ENCODE measurements around the gene TMEM14B.

- TF ChIP-seq MYNN (tag by site-specific recombination; IDR thresholded peaks at IDR 0.05; ENCODE audit: borderline replicate concordance) (no peak), ZNF416 (tag by site-specific recombination; IDR thresholded peaks at IDR 0.05) (no peak), PRDM10 (tag by site-specific recombination; IDR thresholded peaks at IDR 0.05) (no peak), ZNF488 (tag by site-specific recombination; IDR thresholded peaks at IDR 0.05) (no peak), CTCF (tag by site-specific recombination; IDR thresholded peaks at IDR 0.05) (no peak), ZNF629 (tag by site-specific recombination; IDR thresholded peaks at IDR 0.05) (no peak), ZNF664 (tag by site-specific recombination; IDR thresholded peaks at IDR 0.05) (no peak), KLF16 (tag by site-specific recombination; IDR thresholded peaks at IDR 0.05) (no peak), ZBTB17 (tag by site-specific recombination; IDR thresholded peaks at IDR 0.05) (no peak), ZBTB8A (tag by site-specific recombination; IDR thresholded peaks at IDR 0.05) (no peak), ZNF521 (tag by site-specific recombination; IDR thresholded peaks at IDR 0.05) (no peak), ZNF580 (tag by site-specific recombination; IDR thresholded peaks at IDR 0.05) (no peak), YY1 (tag by site-specific recombination; IDR thresholded peaks at IDR 0.05) (no peak)
These were observed 30.6 kb downstream of the TMEM14B start for GRCh38 chr6:10778230-10778629.

Measured in HEK293 (cell line).